ENCODE data around the gene PAM.
A peak's percentile ranks its signal among the peaks of the same experiment; 100 is the strongest.
"Not testable (repeated sequence)": the region's sequence is repeated elsewhere in the genome, so short reads cannot be mapped to it uniquely, and the experiment has no call there.

Gene PAM

DNA sequence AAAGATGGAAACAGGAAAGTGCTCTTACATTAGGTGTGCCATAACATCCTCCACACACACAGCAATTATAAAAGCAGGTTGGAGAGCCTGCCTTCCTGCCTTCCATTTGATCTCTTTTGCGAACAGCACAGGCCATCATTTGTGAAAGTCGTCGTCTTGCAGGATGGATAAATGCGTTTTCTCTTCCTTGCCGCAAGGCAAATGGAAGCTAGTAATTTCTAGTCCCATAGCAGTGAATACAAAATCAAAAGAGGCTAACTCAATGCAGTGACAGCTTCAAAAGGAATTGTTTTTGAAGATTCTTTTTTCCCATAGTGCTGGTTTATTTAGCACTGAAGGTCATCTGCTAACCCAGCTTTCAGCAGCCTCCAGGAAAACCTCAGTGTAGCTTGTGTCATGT lies 186.0 kb downstream of the PAM start:
- DNase-seq (ENCODE audit: low read depth): no peak

GRCh38 chr5:102946414-102946813 lies 191.3 kb downstream of the PAM start:
- DNase-seq (ENCODE audit: low read depth): no peak

DNA sequence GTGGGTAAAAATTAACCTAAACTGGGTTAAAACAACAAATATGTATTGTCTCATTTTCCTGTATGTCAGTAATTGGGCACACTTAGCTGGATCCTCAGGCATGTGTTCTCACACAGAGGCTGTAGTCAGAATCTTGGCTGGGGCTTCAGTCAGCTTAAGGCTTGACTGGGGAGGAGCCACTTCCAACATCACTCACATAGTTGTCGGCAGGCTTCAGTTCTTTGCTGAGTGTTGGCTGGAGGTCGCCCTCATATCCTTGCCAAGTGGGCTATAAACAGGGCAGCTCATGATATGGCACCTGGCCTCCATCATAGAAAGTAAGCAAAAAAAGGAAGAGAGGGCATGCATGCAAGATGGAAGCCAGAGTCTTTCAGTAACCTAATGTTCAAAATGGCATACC lies 191.9 kb downstream of the PAM start:
- DNase-seq (ENCODE audit: low read depth): no peak

DNA sequence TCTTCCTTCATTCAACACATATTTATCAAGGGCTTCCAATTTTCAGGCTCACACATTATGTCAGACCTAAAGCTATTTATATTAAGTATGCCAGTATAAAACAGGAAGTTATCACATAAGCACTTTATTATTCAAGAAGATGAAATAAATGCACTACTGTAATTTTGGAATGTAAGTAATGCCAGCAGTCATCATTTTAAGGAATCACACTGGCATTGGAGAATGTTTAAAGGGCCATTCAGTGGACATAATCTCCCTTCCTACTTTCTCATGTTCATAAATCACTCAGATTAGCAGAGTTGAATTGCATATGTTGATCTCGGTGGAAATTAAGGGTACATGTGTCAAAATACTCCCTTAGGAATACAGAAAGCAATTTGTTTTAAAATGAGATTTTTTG lies 200.4 kb downstream of the PAM start:
- DNase-seq (ENCODE audit: low read depth): no peak

DNA sequence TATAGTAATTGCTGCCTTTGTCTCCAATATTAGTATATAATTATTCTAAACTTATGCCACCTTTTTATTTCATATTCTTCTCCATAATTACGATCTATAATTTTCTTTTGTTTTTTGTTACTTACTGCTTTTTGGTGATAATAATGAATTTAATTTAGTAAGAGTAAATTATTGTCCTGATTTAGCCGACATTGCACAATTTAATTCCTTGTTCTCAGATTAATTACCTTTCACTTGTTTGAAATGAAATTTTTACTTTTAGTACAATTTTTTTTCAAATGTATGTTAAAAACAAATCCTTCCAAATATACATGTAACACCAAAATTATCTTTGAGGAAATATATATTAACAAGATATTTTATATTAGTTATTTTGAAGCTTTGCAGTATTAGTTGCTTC lies 201.5 kb downstream of the PAM start:
- DNase-seq (ENCODE audit: low read depth): no peak

GRCh38 chr5:102957141-102957540 lies 202.0 kb downstream of the PAM start:
- no peak for DNase-seq (ENCODE audit: low read depth)

DNA sequence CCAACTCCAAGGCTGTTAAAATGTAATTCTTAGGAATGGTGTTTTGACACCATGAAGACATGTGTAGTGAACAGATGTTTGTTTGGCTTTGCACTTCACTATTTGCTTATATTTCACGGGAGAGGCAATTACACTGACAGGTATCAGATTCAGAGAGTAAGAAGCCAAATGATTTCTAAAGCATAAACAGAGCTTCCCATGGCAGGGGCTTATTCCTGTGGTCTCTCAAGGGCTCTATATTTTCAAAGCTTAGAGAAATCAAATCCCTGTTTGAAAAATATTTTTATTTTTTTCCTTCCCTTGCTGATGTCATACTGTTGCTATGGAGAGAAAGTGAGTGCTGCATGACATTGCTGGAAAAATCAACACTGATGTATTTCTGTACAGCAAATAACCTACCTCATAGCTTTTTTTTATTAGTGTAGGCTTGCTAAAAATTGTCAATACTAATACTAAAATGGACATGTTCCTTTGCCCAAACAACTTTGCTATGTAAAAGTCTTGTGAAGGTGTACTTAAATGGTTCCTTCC lies 203.4 kb downstream of the PAM start:
- DNase-seq (ENCODE audit: low read depth): peak; percentile 18

GRCh38 chr5:102959055-102959454 lies 203.9 kb downstream of the PAM start:
- DNase-seq (ENCODE audit: low read depth): peak; percentile 84

DNA sequence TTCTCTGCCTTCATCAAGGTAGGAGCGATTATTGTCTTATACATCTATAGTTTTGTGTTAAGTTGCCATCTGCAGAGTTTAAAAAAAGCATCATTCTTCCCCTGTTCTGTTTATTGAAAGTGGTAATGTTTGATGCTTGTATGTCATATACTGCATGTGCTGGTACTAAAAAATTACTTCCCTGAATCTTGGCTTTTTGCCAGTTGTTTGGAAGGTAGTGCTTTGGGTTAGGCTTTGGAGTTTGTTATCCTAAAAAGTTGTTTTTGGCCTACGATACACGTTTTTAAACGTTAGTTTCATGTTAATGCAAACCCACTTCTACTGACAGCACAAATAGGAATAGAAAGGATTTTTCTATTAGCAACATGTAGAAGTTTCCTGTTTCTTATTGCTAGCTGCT lies 206.6 kb downstream of the PAM start:
- no peak for DNase-seq (ENCODE audit: low read depth)

DNA sequence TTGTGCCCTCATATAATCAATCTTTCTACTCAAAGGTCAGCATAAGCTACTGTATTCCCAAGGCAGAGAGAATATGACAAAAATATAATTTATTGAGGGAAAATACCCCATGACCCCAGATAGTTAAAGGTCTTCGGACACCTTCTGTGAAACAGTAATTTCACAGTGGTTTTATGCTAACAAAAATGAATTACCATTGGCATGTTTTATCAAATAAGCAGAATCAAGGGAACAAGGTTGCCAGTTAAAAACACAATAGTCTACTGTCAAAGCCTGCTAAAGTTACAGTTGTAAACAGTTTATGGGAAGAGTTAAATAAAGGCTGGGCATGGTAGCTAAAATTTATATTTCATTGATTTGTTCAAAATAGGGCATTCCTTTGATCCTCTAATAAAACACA lies 210.5 kb downstream of the PAM start:
- no peak for DNase-seq (ENCODE audit: low read depth)

GRCh38 chr5:102969641-102970040 lies 214.5 kb downstream of the PAM start:
- no peak for DNase-seq (ENCODE audit: low read depth)

- no peak for DNase-seq (ENCODE audit: low read depth)
These were observed 216.7 kb downstream of the PAM start for GRCh38 chr5:102971676-102972293.

GRCh38 chr5:102974177-102974576 lies 219.1 kb downstream of the PAM start:
- no peak for DNase-seq (ENCODE audit: low read depth)

GRCh38 chr5:102975045-102975444 lies 219.9 kb downstream of the PAM start:
- no peak for DNase-seq (ENCODE audit: low read depth)

GRCh38 chr5:102975457-102976182 lies 220.5 kb downstream of the PAM start:
- peak; percentile 17 for DNase-seq (ENCODE audit: low read depth)

GRCh38 chr5:102981957-102982635 lies 227.0 kb downstream of the PAM start:
- DNase-seq (ENCODE audit: low read depth): no peak

DNA sequence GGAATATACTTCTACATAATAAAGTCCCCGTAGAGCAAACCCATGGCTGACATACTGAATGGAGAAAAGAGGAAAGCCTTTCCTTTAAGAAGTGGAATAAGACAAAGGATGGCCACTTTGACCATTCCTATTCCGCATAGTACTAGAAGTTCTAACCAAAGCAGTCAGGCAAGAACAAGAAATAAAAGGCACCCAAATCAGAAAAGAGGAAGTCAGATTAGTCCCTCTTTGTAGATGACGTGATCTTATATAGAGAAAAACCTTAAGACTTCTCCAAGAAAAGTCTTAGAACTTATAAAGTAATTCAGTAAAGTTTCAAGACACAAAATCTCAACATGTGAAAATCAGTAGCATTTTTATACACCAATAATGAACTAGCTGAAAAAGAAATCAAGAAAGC lies 231.0 kb downstream of the PAM start:
- no peak for DNase-seq (ENCODE audit: low read depth)

GRCh38 chr5:102988459-102988858 lies 233.4 kb downstream of the PAM start:
- no peak for DNase-seq (ENCODE audit: low read depth)

GRCh38 chr5:102991802-102992201 lies 236.7 kb downstream of the PAM start:
- no peak for DNase-seq (ENCODE audit: low read depth)

DNA sequence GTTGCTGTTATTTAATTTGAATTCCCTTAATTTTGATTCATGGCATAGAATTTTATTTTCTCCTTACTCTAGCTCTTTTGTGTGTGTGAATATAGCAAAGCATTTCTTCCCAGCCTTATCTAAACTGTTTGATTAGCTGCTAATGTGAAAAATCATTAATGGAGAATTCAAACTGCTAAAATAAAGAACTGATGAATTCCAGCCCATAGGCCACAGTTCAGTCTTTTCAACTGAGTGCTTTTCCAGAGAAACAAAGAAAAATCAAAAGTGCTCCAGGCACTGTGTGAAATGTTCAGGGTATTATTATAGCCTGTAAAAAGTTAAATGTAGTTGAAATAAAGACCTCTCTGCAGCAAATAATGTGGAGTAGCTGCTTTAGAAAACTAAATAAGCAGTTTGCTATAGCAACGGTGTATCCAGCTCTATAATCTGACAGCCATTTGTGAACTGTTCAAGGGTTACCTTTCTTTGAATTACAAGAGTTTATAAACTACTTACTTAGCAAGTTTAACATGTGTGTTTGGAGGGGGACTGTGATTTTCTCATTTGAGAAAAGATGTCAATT lies 241.0 kb downstream of the PAM start:
- DNase-seq (ENCODE audit: low read depth): no peak

GRCh38 chr5:102998224-102998623 lies 243.1 kb downstream of the PAM start:
- no peak for DNase-seq (ENCODE audit: low read depth)

- DNase-seq (ENCODE audit: low read depth): no peak
These were observed 244.1 kb downstream of the PAM start for GRCh38 chr5:102999191-102999590.

DNA sequence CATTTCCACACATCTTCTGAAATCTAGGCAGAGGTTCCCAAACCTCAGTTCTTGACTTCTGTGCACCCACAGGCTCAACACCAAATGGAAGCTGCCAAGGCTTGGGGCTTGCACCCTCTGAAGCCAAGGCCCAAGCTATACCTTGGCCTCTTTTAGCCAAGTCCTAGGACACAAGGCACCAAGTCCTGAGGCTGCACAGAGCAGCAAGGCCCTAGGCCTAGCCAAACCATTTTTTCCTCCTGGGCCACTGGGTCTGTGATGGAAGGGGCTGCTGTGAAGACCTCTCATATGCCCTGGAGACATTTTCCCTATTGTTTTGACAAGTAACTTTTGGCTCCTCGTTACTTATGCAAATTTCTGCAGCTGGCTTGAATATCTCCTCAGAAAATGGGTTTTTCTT lies 244.5 kb downstream of the PAM start:
- DNase-seq (ENCODE audit: low read depth): not testable (repeated sequence)

Measured in GM04504 (cell line).